ENCODE results near the gene TBC1D5. TPM values are rescaled to one million over a fixed set of nuclear protein-coding genes. Genes with fewer than 3 reads are reported as not detected.

TBC1D5 gene
- total and polyA plus RNA-seq, 2 of the 8 experiments (the other 6 are each of a cell fraction or from before 2014, with no cell fraction given) = 11.0 to 22.9 TPM

GRCh38 chr3:17489139-17489538 is 253.3 kb downstream of the TBC1D5 start (continued):
- TF ChIP-seq HDAC6 (IDR thresholded peaks at IDR 0.05; ENCODE audit: low read depth, low read length) (no peak), USF2 (IDR thresholded peaks at IDR 0.05; ENCODE audit: low read length) (no peak), JUN (IDR thresholded peaks at IDR 0.05; ENCODE audit: low read depth, low read length) (no peak), GTF2F1 (IDR thresholded peaks at IDR 0.05; ENCODE audit: borderline replicate concordance, low read depth, low read length) (no peak), EGR1 (IDR thresholded peaks at IDR 0.05; ENCODE audit: borderline replicate concordance, low read depth, low read length) (no peak), CBX8 (IDR thresholded peaks at IDR 0.05; ENCODE audit: borderline replicate concordance, low read depth, low read length) (no peak), POLR2A (IDR thresholded peaks at IDR 0.05; ENCODE audit: control extremely low read depth in 1 of 2, low read depth in 2 of 2, low read length in 2 of 2) (no peak)
- TF ChIP-seq, protein P1, sequence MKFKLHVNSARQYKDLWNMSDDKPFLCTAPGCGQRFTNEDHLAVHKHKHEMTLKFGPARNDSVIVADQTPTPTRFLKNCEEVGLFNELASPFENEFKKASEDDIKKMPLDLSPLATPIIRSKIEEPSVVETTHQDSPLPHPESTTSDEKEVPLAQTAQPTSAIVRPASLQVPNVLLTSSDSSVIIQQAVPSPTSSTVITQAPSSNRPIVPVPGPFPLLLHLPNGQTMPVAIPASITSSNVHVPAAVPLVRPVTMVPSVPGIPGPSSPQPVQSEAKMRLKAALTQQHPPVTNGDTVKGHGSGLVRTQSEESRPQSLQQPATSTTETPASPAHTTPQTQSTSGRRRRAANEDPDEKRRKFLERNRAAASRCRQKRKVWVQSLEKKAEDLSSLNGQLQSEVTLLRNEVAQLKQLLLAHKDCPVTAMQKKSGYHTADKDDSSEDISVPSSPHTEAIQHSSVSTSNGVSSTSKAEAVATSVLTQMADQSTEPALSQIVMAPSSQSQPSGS (IDR thresholded peaks at IDR 0.05; ENCODE audit: low read length) = no peak
- TF ChIP-seq, protein P2, sequence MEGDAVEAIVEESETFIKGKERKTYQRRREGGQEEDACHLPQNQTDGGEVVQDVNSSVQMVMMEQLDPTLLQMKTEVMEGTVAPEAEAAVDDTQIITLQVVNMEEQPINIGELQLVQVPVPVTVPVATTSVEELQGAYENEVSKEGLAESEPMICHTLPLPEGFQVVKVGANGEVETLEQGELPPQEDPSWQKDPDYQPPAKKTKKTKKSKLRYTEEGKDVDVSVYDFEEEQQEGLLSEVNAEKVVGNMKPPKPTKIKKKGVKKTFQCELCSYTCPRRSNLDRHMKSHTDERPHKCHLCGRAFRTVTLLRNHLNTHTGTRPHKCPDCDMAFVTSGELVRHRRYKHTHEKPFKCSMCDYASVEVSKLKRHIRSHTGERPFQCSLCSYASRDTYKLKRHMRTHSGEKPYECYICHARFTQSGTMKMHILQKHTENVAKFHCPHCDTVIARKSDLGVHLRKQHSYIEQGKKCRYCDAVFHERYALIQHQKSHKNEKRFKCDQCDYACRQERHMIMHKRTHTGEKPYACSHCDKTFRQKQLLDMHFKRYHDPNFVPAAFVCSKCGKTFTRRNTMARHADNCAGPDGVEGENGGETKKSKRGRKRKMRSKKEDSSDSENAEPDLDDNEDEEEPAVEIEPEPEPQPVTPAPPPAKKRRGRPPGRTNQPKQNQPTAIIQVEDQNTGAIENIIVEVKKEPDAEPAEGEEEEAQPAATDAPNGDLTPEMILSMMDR (IDR thresholded peaks at IDR 0.05; ENCODE audit: control extremely low read depth in 1 of 3, insufficient read depth in 1 of 3, low read depth in 1 of 3, low read length in 3 of 3) = no peak
